MCF 10A (cell line): ENCODE measurements around the gene METTL27. TPM values are rescaled to one million over a fixed set of nuclear protein-coding genes. Genes with fewer than 3 reads are reported as not detected.

Experiments
- BruUV-seq: library from RNA; stranded (reverse); fragments of 400-500 nt; replicated peaks from 2 replicates; lab custom pipeline; 2021; lab: Mats Ljungman, UMichigan
- CTCF ChIA-PET: fragments of 300-600 bp; sonication (Branson Sonifier 250); formaldehyde crosslinking; extraction: SDS; loops from one replicate; lab custom pipeline; 2021; ENCODE audit warnings: antibody characterized with exemption, inconsistent platforms; lab: Yijun Ruan, JAX
- POLR2A ChIA-PET: fragments of 300-600, 350-650 bp; sonication (Branson Sonifier 250); formaldehyde crosslinking; extraction: SDS; loops from one replicate; lab custom pipeline; 2020; ENCODE audit warnings: antibody characterized with exemption, inconsistent platforms; lab: Yijun Ruan, JAX
- DNase-seq: peaks from one replicate; pipeline ENCODE4 v3.0.0-alpha.2; 2018; ENCODE audit not compliant: unreplicated experiment
- H3K27ac Mint-ChIP-seq: one replicate; pipeline ENCODE4 v1.8.0; 2022; ENCODE audit warnings: mild to moderate bottlenecking, low read depth, mixed read lengths; ENCODE audit not compliant: unreplicated experiment
- H3K27me3 Mint-ChIP-seq: one replicate; pipeline ENCODE4 v1.8.0; 2022; ENCODE audit warnings: mixed read lengths; ENCODE audit not compliant: insufficient read depth, unreplicated experiment
- H3K36me3 Mint-ChIP-seq: one replicate; pipeline ENCODE4 v1.8.0; 2022; ENCODE audit warnings: mild to moderate bottlenecking, moderate library complexity, mixed read lengths; ENCODE audit not compliant: insufficient read depth, unreplicated experiment
- H3K4me1 Mint-ChIP-seq: one replicate; pipeline ENCODE4 v1.8.0; 2022; ENCODE audit warnings: mixed read lengths; ENCODE audit not compliant: insufficient read depth, unreplicated experiment
- H3K4me3 Mint-ChIP-seq: one replicate; pipeline ENCODE4 v1.8.0; 2022; ENCODE audit warnings: mild to moderate bottlenecking, moderate library complexity, mixed read lengths; ENCODE audit not compliant: unreplicated experiment
- H3K9me3 Mint-ChIP-seq: one replicate; pipeline ENCODE4 v1.8.0; 2022; ENCODE audit warnings: mixed read lengths; ENCODE audit not compliant: unreplicated experiment
- intact Hi-C: fragments of 100-400 bp; cut with micrococcal nuclease; formaldehyde crosslinking; loops from 2 replicates; pipeline ENCODE4 v1.14.1; 2022
- total RNA-seq: library from RNA; stranded (reverse); gene quantifications from 2 replicates; pipeline ENCODE4 v1.2.3, GENCODE V29; 2022
- TF ChIP-seq, protein P1 (sequence below): fragments of 200-600 bp; IDR thresholded peaks from one replicate; pipeline ENCODE4 v1.8.0; 2022; ENCODE audit warnings: antibody characterized with exemption, mild to moderate bottlenecking; ENCODE audit not compliant: unreplicated experiment

The METTL27 gene
- total RNA-seq, 1 experiment from 2014 or later: 4.4 TPM

DNA sequence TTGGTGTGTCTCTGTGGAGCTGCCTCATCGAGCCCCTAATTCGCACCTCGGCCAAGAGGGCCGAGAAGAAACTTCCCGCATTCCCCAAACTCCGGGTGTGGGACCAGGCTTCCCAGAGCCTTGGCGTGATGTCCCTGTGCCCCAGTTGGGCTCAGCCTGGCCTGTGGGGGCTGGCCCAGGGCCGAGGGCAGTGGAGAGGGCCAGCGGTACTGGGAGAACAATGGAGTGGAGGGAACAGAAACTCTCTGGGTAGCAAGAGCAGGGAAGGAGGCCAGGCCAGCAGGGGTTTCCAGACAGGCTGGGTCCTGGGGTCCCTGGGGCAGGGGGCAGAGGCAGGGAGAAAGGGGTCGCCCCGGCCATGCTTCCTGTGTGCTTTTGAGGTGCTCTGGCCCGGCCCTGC is 34.7 kb upstream of the METTL27 start:
- H3K4me1 Mint-ChIP-seq: peaks cover 7% of the 10 kb centered on the region
- H3K4me3 Mint-ChIP-seq: no peak overlapping the region
- ChIA-PET CTCF (interaction anchor here (0.6 to 1.2 kb wide), 2 partner anchors 150 to 468 kb away, joined by 3 to 5 read pairs; no protein-coding TSS in a partner anchor), POLR2A (no interaction called here)
- peaks cover 14% of the 10 kb centered on the region for H3K27me3 Mint-ChIP-seq
- intact Hi-C loops: no loop called here
- TF ChIP-seq, protein P1, sequence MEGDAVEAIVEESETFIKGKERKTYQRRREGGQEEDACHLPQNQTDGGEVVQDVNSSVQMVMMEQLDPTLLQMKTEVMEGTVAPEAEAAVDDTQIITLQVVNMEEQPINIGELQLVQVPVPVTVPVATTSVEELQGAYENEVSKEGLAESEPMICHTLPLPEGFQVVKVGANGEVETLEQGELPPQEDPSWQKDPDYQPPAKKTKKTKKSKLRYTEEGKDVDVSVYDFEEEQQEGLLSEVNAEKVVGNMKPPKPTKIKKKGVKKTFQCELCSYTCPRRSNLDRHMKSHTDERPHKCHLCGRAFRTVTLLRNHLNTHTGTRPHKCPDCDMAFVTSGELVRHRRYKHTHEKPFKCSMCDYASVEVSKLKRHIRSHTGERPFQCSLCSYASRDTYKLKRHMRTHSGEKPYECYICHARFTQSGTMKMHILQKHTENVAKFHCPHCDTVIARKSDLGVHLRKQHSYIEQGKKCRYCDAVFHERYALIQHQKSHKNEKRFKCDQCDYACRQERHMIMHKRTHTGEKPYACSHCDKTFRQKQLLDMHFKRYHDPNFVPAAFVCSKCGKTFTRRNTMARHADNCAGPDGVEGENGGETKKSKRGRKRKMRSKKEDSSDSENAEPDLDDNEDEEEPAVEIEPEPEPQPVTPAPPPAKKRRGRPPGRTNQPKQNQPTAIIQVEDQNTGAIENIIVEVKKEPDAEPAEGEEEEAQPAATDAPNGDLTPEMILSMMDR: no peak
- H3K27ac Mint-ChIP-seq: no peak overlapping the region
- no TSS peak for BruUV-seq
- no peaks in the 10 kb centered on the region for H3K36me3 Mint-ChIP-seq
- no peaks in the 10 kb centered on the region for H3K9me3 Mint-ChIP-seq
- DNase-seq: no peak

DNA sequence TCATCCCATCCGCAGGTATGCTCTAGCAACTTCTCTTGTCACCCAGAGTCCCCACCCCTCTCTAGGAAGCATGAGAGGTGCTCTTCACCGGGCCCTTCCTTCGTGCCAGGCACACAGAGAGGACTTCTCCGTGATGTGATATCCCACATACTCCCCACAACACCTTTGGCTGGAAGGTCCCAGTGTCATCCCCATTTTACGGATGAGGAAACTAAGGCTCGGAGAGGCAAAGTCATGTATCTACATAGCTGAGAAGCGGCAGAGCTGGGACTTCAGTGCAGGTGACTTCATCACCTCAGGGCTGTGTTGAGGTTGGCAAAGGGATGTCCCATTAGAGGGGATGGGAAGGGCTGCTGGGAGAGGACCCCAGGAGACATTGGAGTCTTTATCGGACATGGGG is 34.0 kb upstream of the METTL27 start:
- Mint-ChIP-seq H3K36me3 (no peaks in the 10 kb centered on the region), H3K4me1 (peaks cover 7% of the 10 kb centered on the region), H3K9me3 (no peaks in the 10 kb centered on the region), H3K27ac (no peak overlapping the region), H3K4me3 (no peak overlapping the region), H3K27me3 (peaks cover 14% of the 10 kb centered on the region)
- intact Hi-C loops: no loop called here
- ChIA-PET POLR2A (no interaction called here), CTCF (interaction anchor here (0.5 to 1.2 kb wide), 2 partner anchors 150 to 516 kb away, joined by 3 to 5 read pairs; no protein-coding TSS in a partner anchor)
- TF ChIP-seq, protein P1: no peak
- DNase-seq: no peak
- BruUV-seq: no TSS peak

DNA sequence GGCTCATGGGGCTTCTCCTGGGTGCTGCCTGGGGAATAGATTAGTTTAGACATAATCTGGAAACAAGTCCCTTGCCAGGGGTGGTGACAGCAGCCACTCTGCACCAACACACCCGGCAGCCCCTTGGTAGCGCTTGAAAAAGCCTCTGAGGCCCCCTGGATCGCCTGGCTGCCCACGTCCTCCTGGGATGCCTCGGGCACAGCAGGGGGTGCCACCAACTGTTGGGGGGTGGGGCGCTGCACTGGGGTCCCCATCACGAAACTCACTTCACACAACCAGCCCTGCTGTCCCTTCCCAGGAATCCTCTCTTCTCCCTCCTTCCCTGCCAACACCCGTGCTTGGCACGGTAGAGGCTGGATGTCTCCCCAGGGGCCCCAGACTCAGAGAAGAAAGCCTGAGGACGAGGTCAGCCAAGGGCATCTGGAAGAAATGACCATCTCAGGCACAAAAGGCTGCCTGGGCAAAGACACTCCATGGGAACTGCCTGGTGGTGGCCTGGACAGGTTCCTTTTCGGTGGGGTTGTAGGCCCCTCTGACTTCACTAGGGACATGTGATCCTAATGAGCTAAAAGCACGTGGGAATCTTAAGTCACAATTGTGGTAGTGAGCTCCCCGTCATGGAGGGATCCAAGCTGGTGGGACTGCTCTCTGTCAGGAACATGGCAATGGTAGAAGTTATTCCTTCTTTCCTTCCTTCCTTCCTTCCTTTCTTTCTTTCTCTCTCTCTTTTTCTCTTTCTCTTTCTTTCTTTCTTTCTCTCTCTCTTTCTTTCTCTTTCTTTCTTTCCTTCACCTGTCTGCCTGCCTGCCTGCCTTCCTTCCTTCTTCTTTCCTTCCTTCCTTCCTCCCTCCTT is 30.0 kb upstream of the METTL27 start:
- POLR2A ChIA-PET: no interaction called here
- CTCF ChIA-PET: interaction anchor here (0.6 to 0.7 kb wide), 2 partner anchors 89 to 529 kb away, joined by 3 to 4 read pairs; no protein-coding TSS in a partner anchor
- Mint-ChIP-seq H3K27ac (no peak overlapping the region), H3K36me3 (no peaks in the 10 kb centered on the region), H3K9me3 (no peaks in the 10 kb centered on the region), H3K27me3 (peaks cover 14% of the 10 kb centered on the region), H3K4me1 (no peaks in the 10 kb centered on the region), H3K4me3 (no peak overlapping the region)
- DNase-seq: no peak
- TF ChIP-seq, protein P1: no peak
- BruUV-seq: no TSS peak
- intact Hi-C loops: no loop called here

DNA sequence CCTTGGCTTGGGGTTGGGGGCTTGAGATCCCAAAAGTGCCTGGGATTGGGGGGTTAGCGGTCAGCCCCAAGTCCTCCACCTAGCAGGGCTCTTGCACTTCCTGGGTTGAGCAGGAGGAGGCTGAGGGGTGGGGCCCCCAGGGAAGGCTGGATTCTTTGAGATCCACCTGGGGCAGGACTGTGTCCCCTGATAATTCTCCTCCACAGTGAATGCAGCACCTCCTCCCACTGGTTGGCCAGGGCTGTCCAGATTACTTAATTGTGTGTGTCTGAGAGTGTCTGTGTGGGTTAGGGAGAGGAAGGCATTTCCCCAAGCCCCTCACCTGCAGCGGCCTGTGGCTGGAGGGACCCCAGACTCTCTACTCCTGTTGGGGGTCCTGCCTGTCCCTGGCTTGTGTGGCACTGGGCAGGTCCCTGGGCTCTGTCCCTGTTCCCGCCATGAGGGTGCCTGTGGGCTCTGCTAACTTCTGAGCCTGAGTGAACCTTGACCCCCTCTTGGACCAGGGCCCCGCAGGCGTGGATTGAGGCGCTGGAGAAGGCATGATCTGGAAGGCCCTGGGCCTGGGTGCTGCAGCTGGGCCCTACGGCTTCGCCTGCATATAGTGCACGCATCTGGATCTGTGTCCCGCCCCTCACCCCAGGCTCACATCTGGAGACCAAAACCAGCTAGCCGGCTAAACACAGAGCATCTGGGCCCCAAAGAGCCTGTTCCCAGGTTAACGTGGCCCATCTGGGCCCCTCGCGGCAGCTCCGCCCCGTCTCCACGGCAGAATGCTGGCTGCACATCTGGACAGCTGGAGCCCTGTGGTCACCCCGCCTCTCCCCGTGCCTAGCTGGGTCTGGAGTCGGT is 29.1 kb upstream of the METTL27 start:
- CTCF ChIA-PET: interaction anchor here (0.6 kb wide), 2 partner anchors 90 to 215 kb away, joined by 3 to 4 read pairs; no protein-coding TSS in a partner anchor
- no TSS peak for BruUV-seq
- POLR2A ChIA-PET: no interaction called here

More for the DNA sequence above, 29.1 kb upstream of the METTL27 start:
- Mint-ChIP-seq H3K4me3 (no peak overlapping the region), H3K36me3 (no peaks in the 10 kb centered on the region), H3K4me1 (no peaks in the 10 kb centered on the region), H3K9me3 (no peaks in the 10 kb centered on the region), H3K27ac (no peak overlapping the region), H3K27me3 (peaks cover 14% of the 10 kb centered on the region)
- intact Hi-C loops: no loop called here
- TF ChIP-seq, protein P1: no peak
- no peak for DNase-seq
